DMS153 treated with DMSO at 0.1 percent for 48 hours (cell line): Measurements from ENCODE around the gene KIF9.
"Not testable (repeated sequence)": the region's sequence is repeated elsewhere in the genome, so short reads cannot be mapped to it uniquely, and the experiment has no call there.

ENCODE experiments used
- DNase-seq: peaks from one replicate; lab custom pipeline; 2025; ENCODE audit not compliant: unreplicated experiment; lab: John Stamatoyannopoulos, UW

The KIF9 gene

GRCh38 chr3:47294392-47294791, 11.8 kb upstream of the KIF9 start:
- DNase-seq: no peak

GRCh38 chr3:47293822-47294221, 11.2 kb upstream of the KIF9 start:
- DNase-seq: no peak

GRCh38 chr3:47291754-47292420, 9.3 kb upstream of the KIF9 start:
- not testable (repeated sequence) for DNase-seq

- no peak for DNase-seq
These were observed 8.7 kb upstream of the KIF9 start for GRCh38 chr3:47291158-47291753.

GRCh38 chr3:47288966-47289910, 6.6 kb upstream of the KIF9 start:
- no peak for DNase-seq

GRCh38 chr3:47283591-47284364, 1.2 kb upstream of the KIF9 start:
- no peak for DNase-seq

- DNase-seq: no peak
These were observed 566 bp upstream of the KIF9 start for GRCh38 chr3:47283193-47283537.

- no peak for DNase-seq
These were observed 2.1 kb downstream of the KIF9 start for GRCh38 chr3:47280519-47280918.

GRCh38 chr3:47276558-47276957, 6.0 kb downstream of the KIF9 start:
- DNase-seq: no peak

GRCh38 chr3:47274652-47275051, 7.9 kb downstream of the KIF9 start:
- no peak for DNase-seq

- no peak for DNase-seq
These were observed 9.0 kb downstream of the KIF9 start for GRCh38 chr3:47273564-47273963.

GRCh38 chr3:47270526-47270925, 12.1 kb downstream of the KIF9 start:
- no peak for DNase-seq

GRCh38 chr3:47267490-47267824, 15.1 kb downstream of the KIF9 start:
- no peak for DNase-seq

GRCh38 chr3:47266709-47267489, 15.7 kb downstream of the KIF9 start:
- DNase-seq: no peak

- DNase-seq: no peak
These were observed 16.7 kb downstream of the KIF9 start for GRCh38 chr3:47265725-47266428.

- no peak for DNase-seq
These were observed 17.6 kb downstream of the KIF9 start for GRCh38 chr3:47265008-47265407.

GRCh38 chr3:47261301-47261700, 21.3 kb downstream of the KIF9 start:
- DNase-seq: no peak

- no peak for DNase-seq
These were observed 22.0 kb downstream of the KIF9 start for GRCh38 chr3:47260605-47261004.

- DNase-seq: no peak
These were observed 23.5 kb downstream of the KIF9 start for GRCh38 chr3:47259114-47259513.

- not testable (repeated sequence) for DNase-seq
These were observed 26.3 kb downstream of the KIF9 start for GRCh38 chr3:47256331-47256730.
